ENCODE results near the gene POLRMT. TPM values are rescaled to one million over a fixed set of nuclear protein-coding genes. Genes with fewer than 3 reads are reported as not detected.

Gene POLRMT
- total RNA-seq, 4 donors from 2014 or later, result 22.1 to 39.5 (median 28.1) TPM

GRCh38 chr19:645912-646778 lies 12.8 kb upstream of the POLRMT start:
- H3K27me3 ChIP-seq, result no peaks in the 10 kb centered on the region
- TF ChIP-seq EP300 (IDR thresholded peaks at IDR 0.05), result no peak
- no peak for TF ChIP-seq CTCF (IDR thresholded peaks at IDR 0.05)
- TF ChIP-seq POLR2AphosphoS5 (IDR thresholded peaks at IDR 0.05), result no peak
- TF ChIP-seq POLR2A (IDR thresholded peaks at IDR 0.05), result no peak
- no peak overlapping the region for H3K27ac ChIP-seq
- H3K4me3 ChIP-seq, result no peak overlapping the region
- peaks cover 0 to 66% of the 10 kb centered on the region in 2 donors for H3K36me3 ChIP-seq
- ATAC-seq, result no peak
- H3K9me3 ChIP-seq, result no peaks in the 10 kb centered on the region
- 85% methylated on average over 8 of the region's 62 CpGs; no CpG with 5 or more reads in 1 of the 2 donors for WGBS, 2 donors (ENCODE audit: low coverage in 1 of 2)
- H3K4me1 ChIP-seq, result no peaks in the 10 kb centered on the region

- no peaks in the 10 kb centered on the region for H3K9me3 ChIP-seq
- peaks cover 0 to 8% (median 0%) of the 10 kb centered on the region in 3 donors for H3K4me1 ChIP-seq
- H3K27me3 ChIP-seq, result no peaks in the 10 kb centered on the region
- ATAC-seq, result no peak
- WGBS, 2 donors (ENCODE audit: low coverage in 1 of 2), result no CpG with 5 or more reads among the region's 14 CpGs
- H3K27ac ChIP-seq, result no peak overlapping the region
- H3K4me3 ChIP-seq, result no peak overlapping the region
- no peak for TF ChIP-seq POLR2AphosphoS5 (IDR thresholded peaks at IDR 0.05)
- no peak for TF ChIP-seq POLR2A (IDR thresholded peaks at IDR 0.05)
- no peak for TF ChIP-seq CTCF (IDR thresholded peaks at IDR 0.05)
- TF ChIP-seq EP300 (IDR thresholded peaks at IDR 0.05), result no peak
- peaks cover 0 to 52% of the 10 kb centered on the region in 2 donors for H3K36me3 ChIP-seq
Measured at GRCh38 chr19:644789-645188, 11.5 kb upstream of the POLRMT start.

DNA sequence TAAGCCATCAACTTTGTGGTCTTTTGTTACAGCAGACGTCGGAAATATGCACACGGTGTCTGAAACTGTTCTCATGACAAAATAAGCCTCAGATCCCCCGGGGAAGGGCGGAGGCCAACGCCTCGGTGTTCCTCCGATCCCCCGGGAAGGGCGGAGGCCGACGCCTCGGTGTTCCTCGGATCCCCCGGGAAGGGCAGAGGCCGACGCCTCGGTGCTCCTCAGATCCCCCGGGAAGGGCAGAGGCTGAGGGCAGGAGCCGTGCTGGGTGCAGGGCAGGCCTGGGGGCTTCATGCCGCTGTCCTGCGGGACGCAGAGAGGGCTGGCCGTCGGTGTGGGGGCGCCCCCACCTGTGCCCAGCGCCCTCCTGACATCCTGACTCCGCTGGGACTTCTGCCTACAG lies 11.0 kb upstream of the POLRMT start:
- Histone ChIP-seq H3K4me3 (no peak overlapping the region), H3K9me3 (no peaks in the 10 kb centered on the region), H3K27ac (no peak overlapping the region), H3K4me1 (peaks cover 0 to 10% (median 0%) of the 10 kb centered on the region in 3 donors), H3K36me3 (peaks cover 0 to 48% of the 10 kb centered on the region in 2 donors), H3K27me3 (no peaks in the 10 kb centered on the region)
- ATAC-seq, result no peak
- TF ChIP-seq POLR2A (IDR thresholded peaks at IDR 0.05) (no peak), CTCF (IDR thresholded peaks at IDR 0.05) (no peak), EP300 (IDR thresholded peaks at IDR 0.05) (no peak), POLR2AphosphoS5 (IDR thresholded peaks at IDR 0.05) (no peak)
- WGBS, 2 donors (ENCODE audit: low coverage in 1 of 2), result 60% methylated on average over 6 of the region's 28 CpGs; no CpG with 5 or more reads in 1 of the 2 donors

GRCh38 chr19:643736-644135 lies 10.4 kb upstream of the POLRMT start:
- Histone ChIP-seq H3K4me3 (no peak overlapping the region), H3K36me3 (peaks cover 0 to 42% of the 10 kb centered on the region in 2 donors), H3K27ac (no peak overlapping the region), H3K9me3 (no peaks in the 10 kb centered on the region), H3K4me1 (peaks cover 0 to 17% (median 6%) of the 10 kb centered on the region in 3 donors), H3K27me3 (no peaks in the 10 kb centered on the region)
- TF ChIP-seq POLR2A (IDR thresholded peaks at IDR 0.05), result no peak
- no peak for TF ChIP-seq CTCF (IDR thresholded peaks at IDR 0.05)
- TF ChIP-seq POLR2AphosphoS5 (IDR thresholded peaks at IDR 0.05), result no peak
- no peak for TF ChIP-seq EP300 (IDR thresholded peaks at IDR 0.05)
- ATAC-seq, result no peak
- 87% methylated on average over 10 of the region's 24 CpGs; no CpG with 5 or more reads in 1 of the 2 donors for WGBS, 2 donors (ENCODE audit: low coverage in 1 of 2)
